ENCODE measurements around the gene BCO1. TPM values are rescaled to one million over a fixed set of nuclear protein-coding genes. Genes with fewer than 3 reads are reported as not detected.

The BCO1 gene
- total RNA-seq, 1 donor from 2014 or later: 2.0 TPM

GRCh38 chr16:81237282-81237681, 1.2 kb upstream of the BCO1 start:
- H3K27ac Mint-ChIP-seq: no peak overlapping the region
- peaks cover 16% of the 10 kb centered on the region for H3K4me1 Mint-ChIP-seq (ENCODE audit: unreplicated experiment)
- no peaks in the 10 kb centered on the region for H3K27me3 Mint-ChIP-seq
- no peak overlapping the region for H3K4me3 Mint-ChIP-seq
- H3K9me3 Mint-ChIP-seq: no peaks in the 10 kb centered on the region
- TF ChIP-seq CTCF (conservative IDR thresholded peaks at IDR 0.05): no peak
- H3K36me3 Mint-ChIP-seq: no peaks in the 10 kb centered on the region
- no peak for DNase-seq (ENCODE audit: extremely low spot score, unreplicated experiment)

DNA sequence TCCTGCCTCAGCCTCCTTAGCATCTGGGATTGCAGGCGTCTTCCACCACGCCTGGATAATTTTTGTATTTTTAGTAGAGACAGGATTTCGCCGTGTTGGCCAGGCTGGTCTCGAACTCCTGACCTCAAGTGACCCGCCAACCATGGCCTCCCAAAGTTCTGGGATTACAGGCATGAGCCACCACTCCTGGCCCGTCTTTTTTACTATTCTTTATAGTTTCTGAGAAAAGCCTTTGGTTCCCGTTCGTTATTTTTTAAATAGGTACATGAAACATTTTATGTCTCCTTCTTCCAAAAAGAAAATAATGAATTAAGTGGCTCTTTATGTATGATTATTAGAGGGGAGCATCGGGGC, 570 bp upstream of the BCO1 start:
- H3K9me3 Mint-ChIP-seq: no peaks in the 10 kb centered on the region
- peak overlapping the region; percentile 86 for H3K27ac Mint-ChIP-seq
- H3K4me1 Mint-ChIP-seq (ENCODE audit: unreplicated experiment): peaks cover 16% of the 10 kb centered on the region
- no peaks in the 10 kb centered on the region for H3K36me3 Mint-ChIP-seq
- TF ChIP-seq CTCF (conservative IDR thresholded peaks at IDR 0.05): no peak
- H3K27me3 Mint-ChIP-seq: no peaks in the 10 kb centered on the region
- peak overlapping the region; percentile 86 for H3K4me3 Mint-ChIP-seq
- no peak for DNase-seq (ENCODE audit: extremely low spot score, unreplicated experiment)

DNA sequence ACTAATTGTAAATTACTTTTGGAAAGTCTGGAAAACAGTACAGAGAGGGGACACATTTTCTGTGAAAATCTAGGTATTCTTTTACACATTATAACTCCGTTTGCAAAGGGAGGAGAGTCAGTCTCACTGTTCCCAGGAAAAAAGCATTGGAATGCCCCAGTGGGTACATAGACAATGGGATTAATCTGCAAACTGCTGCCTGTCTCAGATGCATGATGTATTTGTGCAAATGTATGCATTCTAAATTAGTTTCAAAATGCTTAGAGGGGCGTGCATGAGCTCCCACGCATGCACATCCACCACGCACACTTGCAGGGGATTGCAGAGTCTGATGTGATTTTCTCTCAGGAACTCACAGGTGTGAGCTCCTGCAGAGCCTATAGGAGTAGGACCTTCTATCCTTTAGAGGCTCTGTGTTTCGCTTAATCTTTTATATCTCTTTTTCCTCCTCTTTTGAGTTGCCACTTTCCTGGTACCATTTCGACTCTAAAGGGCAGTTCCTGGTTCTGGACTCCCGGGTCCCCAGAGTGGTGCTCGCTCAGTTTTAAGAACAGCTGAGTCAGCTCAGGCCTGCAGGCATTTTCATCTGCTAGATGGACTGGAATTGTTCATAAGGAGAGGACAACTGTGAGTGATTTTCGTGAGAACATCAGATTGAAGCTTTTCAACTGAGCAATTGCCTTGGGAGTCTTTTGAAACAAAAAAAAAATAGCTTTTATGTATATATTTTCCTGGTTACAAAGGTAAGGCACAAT, 1.1 kb downstream of the BCO1 start:
- no peaks in the 10 kb centered on the region for H3K9me3 Mint-ChIP-seq
- H3K4me1 Mint-ChIP-seq (ENCODE audit: unreplicated experiment): peaks cover 16% of the 10 kb centered on the region
- peak overlapping the region; percentile 13 for H3K27ac Mint-ChIP-seq
- H3K4me3 Mint-ChIP-seq: peak overlapping the region; percentile 80
- no peak for TF ChIP-seq CTCF (conservative IDR thresholded peaks at IDR 0.05)
- no peaks in the 10 kb centered on the region for H3K36me3 Mint-ChIP-seq
- DNase-seq (ENCODE audit: extremely low spot score, unreplicated experiment): no peak
- no peaks in the 10 kb centered on the region for H3K27me3 Mint-ChIP-seq

DNA sequence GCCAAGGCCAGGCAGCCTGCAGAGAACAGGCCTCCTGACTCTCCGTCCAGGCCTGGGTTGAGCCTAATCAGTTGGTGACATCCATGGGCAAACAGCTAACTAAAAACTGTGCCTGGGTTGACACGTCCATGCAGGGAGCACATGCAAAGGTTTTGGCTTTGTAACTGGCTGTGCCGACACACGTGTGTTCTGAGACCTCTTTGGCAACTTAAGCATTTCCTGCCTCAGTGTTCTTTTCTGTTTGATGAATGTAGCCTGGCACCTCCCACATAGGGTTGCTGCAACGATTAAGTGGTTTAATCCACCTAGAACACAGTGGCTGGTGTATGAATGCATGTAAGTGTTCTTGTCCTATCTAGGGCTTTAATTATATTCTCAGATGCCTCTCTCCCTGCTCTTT, 3.2 kb downstream of the BCO1 start:
- H3K9me3 Mint-ChIP-seq: no peaks in the 10 kb centered on the region
- no peak for DNase-seq (ENCODE audit: extremely low spot score, unreplicated experiment)
- no peak overlapping the region for H3K27ac Mint-ChIP-seq
- H3K27me3 Mint-ChIP-seq: no peaks in the 10 kb centered on the region
- no peak for TF ChIP-seq CTCF (conservative IDR thresholded peaks at IDR 0.05)
- H3K4me3 Mint-ChIP-seq: no peak overlapping the region
- H3K36me3 Mint-ChIP-seq: no peaks in the 10 kb centered on the region
- peaks cover 16% of the 10 kb centered on the region for H3K4me1 Mint-ChIP-seq (ENCODE audit: unreplicated experiment)

DNA sequence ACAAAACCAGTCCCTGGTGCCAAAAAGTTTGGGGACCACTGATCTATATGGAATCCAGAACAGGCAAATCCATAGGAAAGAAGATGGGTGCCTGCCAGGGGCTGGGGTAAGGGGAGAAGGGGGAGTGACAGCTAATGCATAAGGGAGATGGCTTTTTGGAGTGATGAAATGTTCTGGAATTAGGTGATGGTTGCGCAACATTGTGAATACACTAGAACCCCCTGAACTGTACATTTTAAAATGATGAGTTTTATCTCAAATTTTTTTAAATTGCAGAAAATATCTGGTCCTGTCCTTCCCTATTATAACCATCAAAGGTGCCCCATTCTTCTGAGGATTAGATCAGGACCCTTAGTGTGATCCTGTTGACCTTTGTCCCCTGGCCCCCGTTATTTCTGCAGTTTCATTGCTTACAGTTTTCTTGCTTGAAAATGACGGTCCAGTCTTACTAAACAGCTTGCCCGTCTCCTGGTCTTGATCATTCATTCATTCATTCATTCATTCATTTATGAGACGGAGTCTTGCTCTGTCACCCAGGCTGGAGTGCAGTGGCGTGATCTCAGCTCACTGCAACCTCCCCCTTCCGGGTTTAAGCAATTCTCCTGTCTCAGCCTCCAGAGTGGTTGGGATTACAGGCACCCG, 4.6 kb downstream of the BCO1 start:
- H3K27me3 Mint-ChIP-seq: no peaks in the 10 kb centered on the region
- peaks cover 11% of the 10 kb centered on the region for H3K4me1 Mint-ChIP-seq (ENCODE audit: unreplicated experiment)
- TF ChIP-seq CTCF (conservative IDR thresholded peaks at IDR 0.05): no peak
- no peaks in the 10 kb centered on the region for H3K9me3 Mint-ChIP-seq
- no peak overlapping the region for H3K27ac Mint-ChIP-seq
- H3K4me3 Mint-ChIP-seq: no peak overlapping the region
- DNase-seq (ENCODE audit: extremely low spot score, unreplicated experiment): no peak
- H3K36me3 Mint-ChIP-seq: no peaks in the 10 kb centered on the region

Measured in type B pancreatic cell (in vitro differentiated cells).